Testis (tissue), 3 donors: ENCODE data around the gene SNX18. TPM values are rescaled to one million over a fixed set of nuclear protein-coding genes. Genes with fewer than 3 reads are reported as not detected.

ENCODE experiments used
- DNase-seq: peaks from one replicate; pipeline ENCODE4 v3.0.0-alpha.2; 2019
- H3K27ac ChIP-seq, 2 donors: fragments of 200-600 bp; sonication (generic); one replicate each; pipeline ENCODE4 v1.5.1; 2019
- H3K27me3 ChIP-seq: fragments of 200-600 bp; sonication (generic); one replicate; pipeline ENCODE4 v1.5.1; 2019
- H3K36me3 ChIP-seq: fragments of 200-600 bp; sonication (generic); one replicate; pipeline ENCODE4 v1.5.1; 2017; ENCODE audit warnings: low read depth; ENCODE audit errors: missing control alignments
- H3K4me1 ChIP-seq: fragments of 200-600 bp; sonication (generic); one replicate; pipeline ENCODE4 v1.5.1; 2019
- H3K4me3 ChIP-seq, 2 donors: fragments of 200-600 bp; sonication (generic); one replicate each; pipeline ENCODE4 v1.5.1; 2017 to 2019
- H3K9me3 ChIP-seq: fragments of 200-600 bp; sonication (generic); one replicate; pipeline ENCODE4 v1.5.1; 2017
- CTCF ChIP-seq, 3 experiments: fragments of 450-650 bp in 2 of 3; fragments of 200-600 bp in 1 of 3; sonication (generic) in 1 of 3; IDR thresholded peaks; one replicate each; pipeline ENCODE4 v1.5.1; 2016 to 2019; ENCODE audit warnings: antibody characterized with exemption in 3 of 3, mild to moderate bottlenecking in 2 of 3, moderate library complexity in 1 of 3
- POLR2A ChIP-seq: fragments of 450-650 bp; IDR thresholded peaks from one replicate; pipeline ENCODE4 v1.6.1; 2017; ENCODE audit warnings: antibody characterized with exemption, mild to moderate bottlenecking, moderate library complexity
- WGBS, 2 donors: methylation state at CpG; one replicate each; pipeline ENCODE4 v1.1.5; 2018; 5-methylcytosine and 5-hydroxymethylcytosine counted together
- intact Hi-C: fragments of 100-400 bp; cut with DNase I; formaldehyde crosslinking; loops from one replicate; pipeline ENCODE4 v1.15.1; 2023; ENCODE audit warnings: low total_unique reads
- polyA plus RNA-seq: library from polyadenylated mRNA; stranded (reverse); fragments of 350-450 nt; fragmentation: Illumina TruSeq; extraction: RNeasy Lipid Tissue Mini Kit (QIAGEN cat#74804); gene quantifications from one replicate; pipeline ENCODE4 v1.2.3, GENCODE V29; 2014; ENCODE audit warnings: low read depth, low replicate concordance; ENCODE audit not compliant: insufficient read depth
- total RNA-seq, 2 donors: library from RNA; depleted of rRNA; stranded (reverse); fragments of >200 nt; gene quantifications; one replicate each; pipeline ENCODE4 v1.2.3, GENCODE V29; 2016

SNX18 gene
- total and polyA plus RNA-seq, 3 donors from 2014 or later, result 17.5 to 99.7 (median 71.9) TPM

- DNase-seq, result no peak
- Histone ChIP-seq H3K9me3 (no peaks in the 10 kb centered on the region), H3K36me3 (no peaks in the 10 kb centered on the region), H3K27ac (no peak overlapping the region), H3K4me1 (no peaks in the 10 kb centered on the region), H3K4me3 (no peak overlapping the region), H3K27me3 (no peaks in the 10 kb centered on the region)
- intact Hi-C loops, result no loop called here
- WGBS, 2 donors, result 49 to 59% methylated on average over 3 of the region's 3 CpGs
- TF ChIP-seq CTCF (IDR thresholded peaks at IDR 0.05) (no peak), POLR2A (no peak)
These were observed 38.6 kb downstream of the SNX18 start for GRCh38 chr5:54556141-54556540.

- H3K4me1 ChIP-seq, result no peaks in the 10 kb centered on the region
- TF ChIP-seq CTCF (IDR thresholded peaks at IDR 0.05), result no peak
- TF ChIP-seq POLR2A, result no peak
- H3K9me3 ChIP-seq, result no peaks in the 10 kb centered on the region
- WGBS, 2 donors, result 61 to 62% methylated on average over 1 of the region's 1 CpG
- no peaks in the 10 kb centered on the region for H3K36me3 ChIP-seq
- DNase-seq, result no peak
- intact Hi-C loops, result no loop called here
- H3K27me3 ChIP-seq, result no peaks in the 10 kb centered on the region
- no peak overlapping the region for H3K4me3 ChIP-seq
- no peak overlapping the region for H3K27ac ChIP-seq
These were observed 40.8 kb downstream of the SNX18 start for GRCh38 chr5:54558362-54558761.

GRCh38 chr5:54561651-54562050 is 44.1 kb downstream of the SNX18 start:
- Histone ChIP-seq H3K9me3 (no peaks in the 10 kb centered on the region), H3K4me3 (no peak overlapping the region), H3K36me3 (no peaks in the 10 kb centered on the region), H3K27me3 (no peaks in the 10 kb centered on the region), H3K4me1 (no peaks in the 10 kb centered on the region), H3K27ac (no peak overlapping the region)
- TF ChIP-seq CTCF (IDR thresholded peaks at IDR 0.05), result no peak
- no peak for TF ChIP-seq POLR2A
- DNase-seq, result no peak
- intact Hi-C loops, result no loop called here

GRCh38 chr5:54563083-54563761 is 45.7 kb downstream of the SNX18 start:
- TF ChIP-seq CTCF (IDR thresholded peaks at IDR 0.05), result no peak
- no peak for TF ChIP-seq POLR2A
- intact Hi-C loops, result no loop called here
- WGBS, 2 donors, result 89 to 91% methylated on average over 1 of the region's 1 CpG

GRCh38 chr5:54567996-54568395 is 50.4 kb downstream of the SNX18 start:
- intact Hi-C loops, result no loop called here
- H3K36me3 ChIP-seq, result no peaks in the 10 kb centered on the region
- WGBS, 2 donors, result 88 to 94% methylated on average over 2 of the region's 2 CpGs
- no peaks in the 10 kb centered on the region for H3K9me3 ChIP-seq
- TF ChIP-seq POLR2A (no peak), CTCF (IDR thresholded peaks at IDR 0.05) (no peak)
- H3K4me3 ChIP-seq, result no peak overlapping the region
- H3K27me3 ChIP-seq, result no peaks in the 10 kb centered on the region
- H3K27ac ChIP-seq, result no peak overlapping the region
- no peaks in the 10 kb centered on the region for H3K4me1 ChIP-seq
- DNase-seq, result no peak

More at GRCh38 chr5:54563083-54563761, 45.7 kb downstream of the SNX18 start:
- H3K9me3 ChIP-seq, result no peaks in the 10 kb centered on the region
- no peaks in the 10 kb centered on the region for H3K36me3 ChIP-seq
- H3K27ac ChIP-seq, result no peak overlapping the region
- no peak overlapping the region for H3K4me3 ChIP-seq
- DNase-seq, result no peak
- no peaks in the 10 kb centered on the region for H3K27me3 ChIP-seq
- H3K4me1 ChIP-seq, result no peaks in the 10 kb centered on the region
